C4-2B (cell line): ENCODE measurements around the gene MPPE1.

Experiments used
- CTCF ChIP-seq: fragments of 450-650 bp; conservative IDR thresholded peaks from 2 replicates; pipeline ENCODE4 v1.5.1; 2017; ENCODE audit warnings: mild to moderate bottlenecking
- ZFX ChIP-seq: fragments of 450-650 bp; IDR thresholded peaks from 2 replicates; pipeline ENCODE4 v1.6.1; 2017

GRCh38 chr18:11909061-11909455 is 941 bp upstream of the MPPE1 start:
- no peak for TF ChIP-seq CTCF
- TF ChIP-seq ZFX, result no peak
